SK-N-SH treated with all-trans-retinoic acid at 6 μM for 48 hours (cell line): ENCODE data around the gene ATP1B1.

Experiments used
- ATAC-seq: fragments of 200-7000 bp; cut with Tn5 transposase; 3 replicates; pipeline ENCODE4 v1.9.1; 2020; ENCODE audit warnings: mild to moderate bottlenecking, moderate library complexity
- ARNTL ChIP-seq: fragments of 450-650 bp; formaldehyde crosslinking; IDR thresholded peaks from 2 replicates; pipeline ENCODE4 v1.5.0; 2020; ENCODE audit warnings: low read depth, mild to moderate bottlenecking, moderate library complexity, borderline replicate concordance
- BACH2 ChIP-seq: fragments of 250-450 bp; sonication (Bioruptor Pico); IDR thresholded peaks from 2 replicates; pipeline ENCODE4 v1.9.0; 2021; ENCODE audit warnings: mild to moderate bottlenecking, borderline replicate concordance
- CSDC2 ChIP-seq: fragments of 250-450 bp; sonication (Bioruptor Pico); IDR thresholded peaks from 2 replicates; pipeline ENCODE4 v1.5.0; 2020; ENCODE audit warnings: mild to moderate bottlenecking, moderate library complexity
- ESRRG ChIP-seq: fragments of 250-450 bp; sonication (Bioruptor Pico); IDR thresholded peaks from 2 replicates; pipeline ENCODE4 v1.6.1; 2021; ENCODE audit warnings: mild to moderate bottlenecking
- GLIS3 ChIP-seq: fragments of 250-450 bp; sonication (Bioruptor Pico); IDR thresholded peaks from 2 replicates; pipeline ENCODE4 v1.5.0; 2020; ENCODE audit warnings: mild to moderate bottlenecking, moderate library complexity
- ISL1 ChIP-seq: fragments of 250-450 bp; sonication (Bioruptor Pico); IDR thresholded peaks from 2 replicates; pipeline ENCODE4 v2.1.2; 2022; ENCODE audit warnings: mild to moderate bottlenecking, moderate library complexity
- OSR1 ChIP-seq: fragments of 250-450 bp; sonication (Bioruptor Pico); IDR thresholded peaks from 2 replicates; pipeline ENCODE4 v1.8.0; 2022; ENCODE audit warnings: moderate library complexity, mild to moderate bottlenecking, inconsistent platforms
- POU6F1 ChIP-seq: fragments of 250-450 bp; sonication (Bioruptor Pico); IDR thresholded peaks from 2 replicates; pipeline ENCODE4 v1.8.0; 2021; ENCODE audit warnings: low read depth, mild to moderate bottlenecking, moderate library complexity, borderline replicate concordance
- PPARA ChIP-seq: fragments of 250-450 bp; sonication (Bioruptor Pico); IDR thresholded peaks from 2 replicates; pipeline ENCODE4 v1.5.0; 2020; ENCODE audit warnings: mild to moderate bottlenecking, borderline replicate concordance
- RARB ChIP-seq: fragments of 250-450 bp; sonication (Bioruptor Pico); IDR thresholded peaks from 2 replicates; pipeline ENCODE4 v1.8.0; 2021; ENCODE audit warnings: mild to moderate bottlenecking, moderate library complexity
- SNAI2 ChIP-seq: fragments of 250-450 bp; sonication (Bioruptor Pico); IDR thresholded peaks from 2 replicates; pipeline ENCODE4 v1.5.0; 2020; ENCODE audit warnings: mild to moderate bottlenecking, moderate library complexity
- TCF4 ChIP-seq: fragments of 250-450 bp; sonication (Bioruptor Pico); IDR thresholded peaks from 2 replicates; pipeline ENCODE4 v1.8.0; 2021; ENCODE audit warnings: mild to moderate bottlenecking, moderate library complexity, borderline replicate concordance
- TOX ChIP-seq: fragments of 250-450 bp; sonication (Bioruptor Pico); IDR thresholded peaks from 2 replicates; pipeline ENCODE4 v1.8.0; 2021; ENCODE audit warnings: mild to moderate bottlenecking, moderate library complexity, borderline replicate concordance
- ZC3H10 ChIP-seq: fragments of 250-450 bp; sonication (Bioruptor Pico); IDR thresholded peaks from 2 replicates; pipeline ENCODE4 v1.5.1; 2021; ENCODE audit warnings: mild to moderate bottlenecking, moderate library complexity
- ZFP3 ChIP-seq: fragments of 250-450 bp; sonication (Bioruptor Pico); IDR thresholded peaks from 2 replicates; pipeline ENCODE4 v1.5.0; 2020; ENCODE audit warnings: mild to moderate bottlenecking, moderate library complexity
- ZFP30 ChIP-seq: fragments of 450-650 bp; formaldehyde crosslinking; IDR thresholded peaks from 2 replicates; pipeline ENCODE4 v1.5.0; 2022; ENCODE audit warnings: mild to moderate bottlenecking, moderate library complexity
- ZNF70 ChIP-seq: fragments of 450-650 bp; formaldehyde crosslinking; IDR thresholded peaks from 2 replicates; pipeline ENCODE4 v1.5.0; 2020; ENCODE audit warnings: mild to moderate bottlenecking, moderate library complexity
- ZNF8 ChIP-seq: fragments of 450-650 bp; formaldehyde crosslinking; IDR thresholded peaks from 2 replicates; pipeline ENCODE4 v1.5.0; 2020; ENCODE audit warnings: mild to moderate bottlenecking, moderate library complexity
- TF ChIP-seq, protein P1 (sequence below): fragments of 250-450 bp; sonication (Bioruptor Pico); IDR thresholded peaks from 2 replicates; pipeline ENCODE4 v1.5.1; 2020; ENCODE audit warnings: low read depth, mild to moderate bottlenecking, moderate library complexity
- TF ChIP-seq, protein P2 (sequence below): fragments of 250-450 bp; sonication (Bioruptor Pico); IDR thresholded peaks from 2 replicates; pipeline ENCODE4 v1.8.0; 2020; ENCODE audit warnings: mild to moderate bottlenecking, moderate library complexity, borderline replicate concordance
- TF ChIP-seq, protein P3 (sequence below): fragments of 250-450 bp; sonication (Bioruptor Pico); IDR thresholded peaks from 2 replicates; pipeline ENCODE4 v1.5.1; 2021; ENCODE audit warnings: mild to moderate bottlenecking, moderate library complexity
- TF ChIP-seq, protein P4 (sequence below): fragments of 250-450 bp; sonication (Bioruptor Pico); IDR thresholded peaks from 2 replicates; pipeline ENCODE4 v1.5.0; 2020; ENCODE audit warnings: mild to moderate bottlenecking, moderate library complexity

The ATP1B1 gene

DNA sequence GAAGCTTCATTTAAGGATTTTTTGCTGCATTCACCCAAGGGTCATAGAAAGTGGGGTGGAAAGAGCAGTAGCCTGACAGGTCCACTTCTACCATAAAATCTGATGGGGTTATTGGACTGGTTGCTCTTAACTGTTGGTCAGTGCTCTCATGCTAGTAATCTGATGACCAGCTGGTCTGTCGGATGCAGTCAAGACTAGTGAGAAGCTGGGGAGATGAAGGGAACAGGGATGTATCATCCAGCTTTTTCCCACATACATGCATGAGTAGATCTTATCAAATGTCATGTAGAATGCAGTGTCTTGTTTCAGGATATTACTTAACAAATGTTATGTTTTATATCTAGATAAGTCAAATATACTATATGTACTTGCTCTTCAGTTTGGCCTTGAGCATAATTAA lies 11.1 kb downstream of the ATP1B1 start:
- TF ChIP-seq, protein P1, sequence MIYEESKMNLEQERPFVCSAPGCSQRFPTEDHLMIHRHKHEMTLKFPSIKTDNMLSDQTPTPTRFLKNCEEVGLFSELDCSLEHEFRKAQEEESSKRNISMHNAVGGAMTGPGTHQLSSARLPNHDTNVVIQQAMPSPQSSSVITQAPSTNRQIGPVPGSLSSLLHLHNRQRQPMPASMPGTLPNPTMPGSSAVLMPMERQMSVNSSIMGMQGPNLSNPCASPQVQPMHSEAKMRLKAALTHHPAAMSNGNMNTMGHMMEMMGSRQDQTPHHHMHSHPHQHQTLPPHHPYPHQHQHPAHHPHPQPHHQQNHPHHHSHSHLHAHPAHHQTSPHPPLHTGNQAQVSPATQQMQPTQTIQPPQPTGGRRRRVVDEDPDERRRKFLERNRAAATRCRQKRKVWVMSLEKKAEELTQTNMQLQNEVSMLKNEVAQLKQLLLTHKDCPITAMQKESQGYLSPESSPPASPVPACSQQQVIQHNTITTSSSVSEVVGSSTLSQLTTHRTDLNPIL (CRISPR knock-in tag) = no peak
- TF ChIP-seq, protein P2, sequence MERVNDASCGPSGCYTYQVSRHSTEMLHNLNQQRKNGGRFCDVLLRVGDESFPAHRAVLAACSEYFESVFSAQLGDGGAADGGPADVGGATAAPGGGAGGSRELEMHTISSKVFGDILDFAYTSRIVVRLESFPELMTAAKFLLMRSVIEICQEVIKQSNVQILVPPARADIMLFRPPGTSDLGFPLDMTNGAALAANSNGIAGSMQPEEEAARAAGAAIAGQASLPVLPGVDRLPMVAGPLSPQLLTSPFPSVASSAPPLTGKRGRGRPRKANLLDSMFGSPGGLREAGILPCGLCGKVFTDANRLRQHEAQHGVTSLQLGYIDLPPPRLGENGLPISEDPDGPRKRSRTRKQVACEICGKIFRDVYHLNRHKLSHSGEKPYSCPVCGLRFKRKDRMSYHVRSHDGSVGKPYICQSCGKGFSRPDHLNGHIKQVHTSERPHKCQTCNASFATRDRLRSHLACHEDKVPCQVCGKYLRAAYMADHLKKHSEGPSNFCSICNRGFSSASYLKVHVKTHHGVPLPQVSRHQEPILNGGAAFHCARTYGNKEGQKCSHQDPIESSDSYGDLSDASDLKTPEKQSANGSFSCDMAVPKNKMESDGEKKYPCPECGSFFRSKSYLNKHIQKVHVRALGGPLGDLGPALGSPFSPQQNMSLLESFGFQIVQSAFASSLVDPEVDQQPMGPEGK (CRISPR knock-in tag) = no peak
- no peak for TF ChIP-seq ISL1
- TF ChIP-seq, protein P3, sequence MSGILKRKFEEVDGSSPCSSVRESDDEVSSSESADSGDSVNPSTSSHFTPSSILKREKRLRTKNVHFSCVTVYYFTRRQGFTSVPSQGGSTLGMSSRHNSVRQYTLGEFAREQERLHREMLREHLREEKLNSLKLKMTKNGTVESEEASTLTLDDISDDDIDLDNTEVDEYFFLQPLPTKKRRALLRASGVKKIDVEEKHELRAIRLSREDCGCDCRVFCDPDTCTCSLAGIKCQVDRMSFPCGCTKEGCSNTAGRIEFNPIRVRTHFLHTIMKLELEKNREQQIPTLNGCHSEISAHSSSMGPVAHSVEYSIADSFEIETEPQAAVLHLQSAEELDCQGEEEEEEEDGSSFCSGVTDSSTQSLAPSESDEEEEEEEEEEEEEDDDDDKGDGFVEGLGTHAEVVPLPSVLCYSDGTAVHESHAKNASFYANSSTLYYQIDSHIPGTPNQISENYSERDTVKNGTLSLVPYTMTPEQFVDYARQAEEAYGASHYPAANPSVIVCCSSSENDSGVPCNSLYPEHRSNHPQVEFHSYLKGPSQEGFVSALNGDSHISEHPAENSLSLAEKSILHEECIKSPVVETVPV (CRISPR knock-in tag) = no peak
- TF ChIP-seq TCF4 (CRISPR knock-in tag) = no peak
- TF ChIP-seq ZFP30 (CRISPR knock-in tag) = no peak
- TF ChIP-seq RARB (CRISPR knock-in tag) = no peak
- TF ChIP-seq ZFP3 (CRISPR knock-in tag) = no peak
- no peak for TF ChIP-seq CSDC2 (CRISPR knock-in tag)
- TF ChIP-seq ZC3H10 (CRISPR knock-in tag) = no peak
- TF ChIP-seq TOX = no peak
- no peak for TF ChIP-seq POU6F1
- no peak for TF ChIP-seq GLIS3 (CRISPR knock-in tag)
- no peak for TF ChIP-seq SNAI2 (CRISPR knock-in tag)
- TF ChIP-seq BACH2 (CRISPR knock-in tag) = no peak
- TF ChIP-seq ARNTL (CRISPR knock-in tag) = no peak
- TF ChIP-seq, protein P4, sequence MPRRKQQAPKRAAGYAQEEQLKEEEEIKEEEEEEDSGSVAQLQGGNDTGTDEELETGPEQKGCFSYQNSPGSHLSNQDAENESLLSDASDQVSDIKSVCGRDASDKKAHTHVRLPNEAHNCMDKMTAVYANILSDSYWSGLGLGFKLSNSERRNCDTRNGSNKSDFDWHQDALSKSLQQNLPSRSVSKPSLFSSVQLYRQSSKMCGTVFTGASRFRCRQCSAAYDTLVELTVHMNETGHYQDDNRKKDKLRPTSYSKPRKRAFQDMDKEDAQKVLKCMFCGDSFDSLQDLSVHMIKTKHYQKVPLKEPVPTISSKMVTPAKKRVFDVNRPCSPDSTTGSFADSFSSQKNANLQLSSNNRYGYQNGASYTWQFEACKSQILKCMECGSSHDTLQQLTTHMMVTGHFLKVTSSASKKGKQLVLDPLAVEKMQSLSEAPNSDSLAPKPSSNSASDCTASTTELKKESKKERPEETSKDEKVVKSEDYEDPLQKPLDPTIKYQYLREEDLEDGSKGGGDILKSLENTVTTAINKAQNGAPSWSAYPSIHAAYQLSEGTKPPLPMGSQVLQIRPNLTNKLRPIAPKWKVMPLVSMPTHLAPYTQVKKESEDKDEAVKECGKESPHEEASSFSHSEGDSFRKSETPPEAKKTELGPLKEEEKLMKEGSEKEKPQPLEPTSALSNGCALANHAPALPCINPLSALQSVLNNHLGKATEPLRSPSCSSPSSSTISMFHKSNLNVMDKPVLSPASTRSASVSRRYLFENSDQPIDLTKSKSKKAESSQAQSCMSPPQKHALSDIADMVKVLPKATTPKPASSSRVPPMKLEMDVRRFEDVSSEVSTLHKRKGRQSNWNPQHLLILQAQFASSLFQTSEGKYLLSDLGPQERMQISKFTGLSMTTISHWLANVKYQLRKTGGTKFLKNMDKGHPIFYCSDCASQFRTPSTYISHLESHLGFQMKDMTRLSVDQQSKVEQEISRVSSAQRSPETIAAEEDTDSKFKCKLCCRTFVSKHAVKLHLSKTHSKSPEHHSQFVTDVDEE (CRISPR knock-in tag) = no peak
- TF ChIP-seq OSR1 (CRISPR knock-in tag) = no peak
- TF ChIP-seq PPARA (CRISPR knock-in tag) = no peak
- no peak; the same call in 2 of the 3 replicates for ATAC-seq

DNA sequence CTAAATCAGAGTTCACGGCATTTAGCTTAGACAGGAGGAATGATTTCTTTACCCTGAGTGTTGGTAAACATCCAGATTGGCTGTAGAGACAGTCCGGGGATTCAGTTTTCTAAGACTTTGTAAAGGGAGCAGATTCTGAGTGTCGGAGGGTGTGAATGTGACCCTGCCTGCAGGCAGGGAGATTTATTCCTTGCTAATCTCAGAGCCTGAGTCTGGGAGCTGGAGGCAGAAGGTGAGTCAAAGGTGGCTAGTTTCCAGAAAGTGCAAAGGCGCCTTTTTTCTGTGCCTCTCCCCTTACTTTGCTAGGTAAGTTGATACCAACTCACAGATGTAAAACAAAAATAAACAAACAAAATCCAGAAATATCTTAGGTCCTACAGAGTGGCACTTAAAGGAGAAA lies 11.7 kb downstream of the ATP1B1 start:
- no peak for TF ChIP-seq TOX
- TF ChIP-seq OSR1 (CRISPR knock-in tag) = no peak
- no peak for TF ChIP-seq CSDC2 (CRISPR knock-in tag)
- ATAC-seq = no peak

- ATAC-seq = peak; percentile 23; the same call in 2 of the 3 replicates
- TF ChIP-seq ISL1 (no peak), GLIS3 (CRISPR knock-in tag) (no peak), CSDC2 (CRISPR knock-in tag) (no peak), ARNTL (CRISPR knock-in tag) (no peak), ZFP30 (CRISPR knock-in tag) (no peak), ESRRG (CRISPR knock-in tag) (no peak), ZNF8 (no peak), ZNF70 (no peak)
- TF ChIP-seq, all 23 proteins: peak for 0
These were observed 12.9 kb downstream of the ATP1B1 start for GRCh38 chr1:169119405-169119804.
